Measurements from ENCODE around the gene CACNA1C.

The CACNA1C gene

DNA sequence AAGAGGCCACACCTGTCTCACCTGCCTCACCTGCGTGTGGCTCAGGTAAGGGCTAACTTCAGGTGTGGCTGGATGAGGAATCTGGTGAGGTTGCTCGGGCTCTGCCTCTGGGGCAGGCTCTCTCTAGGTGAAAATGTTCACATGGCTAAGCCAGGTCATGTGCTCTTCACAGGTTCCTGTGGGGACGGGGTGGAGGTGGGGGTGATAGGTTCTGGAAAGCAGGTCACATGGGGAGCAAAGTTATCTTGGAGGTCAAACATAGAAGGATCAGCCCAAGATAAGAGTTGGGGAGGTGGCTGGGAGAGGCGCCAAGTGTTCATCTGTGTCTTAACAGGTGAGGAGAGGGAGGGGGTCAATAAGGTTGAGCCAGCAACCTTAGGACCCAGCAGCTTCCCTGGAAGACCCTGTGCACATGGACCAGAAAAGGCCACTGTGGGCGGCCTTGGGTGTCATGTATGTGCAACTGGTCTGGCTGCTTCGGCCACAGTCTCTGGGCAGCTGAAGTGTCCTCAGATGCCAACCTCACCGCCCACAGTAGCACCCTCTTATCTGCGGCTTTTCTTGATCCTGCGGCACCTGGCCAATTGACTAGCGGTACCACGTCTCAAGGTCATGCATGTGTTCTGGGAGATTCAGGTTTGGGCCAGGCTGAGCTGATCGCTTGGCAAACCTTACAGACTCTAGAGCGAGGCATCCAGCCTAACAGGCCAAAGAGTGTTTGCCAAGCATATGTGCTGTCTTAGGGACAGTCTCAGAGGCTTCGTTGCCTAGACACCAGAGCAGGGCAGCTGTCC is 60.5 kb downstream of the CACNA1C start:
- Histone ChIP-seq H3K4me3 (ENCODE audit: low read length) (no peak overlapping the region), H3K4me1 (ENCODE audit: insufficient read depth, low read length) (no peaks in the 10 kb centered on the region), H3K27me3 (ENCODE audit: insufficient read depth, low read length) (no peaks in the 10 kb centered on the region)

DNA sequence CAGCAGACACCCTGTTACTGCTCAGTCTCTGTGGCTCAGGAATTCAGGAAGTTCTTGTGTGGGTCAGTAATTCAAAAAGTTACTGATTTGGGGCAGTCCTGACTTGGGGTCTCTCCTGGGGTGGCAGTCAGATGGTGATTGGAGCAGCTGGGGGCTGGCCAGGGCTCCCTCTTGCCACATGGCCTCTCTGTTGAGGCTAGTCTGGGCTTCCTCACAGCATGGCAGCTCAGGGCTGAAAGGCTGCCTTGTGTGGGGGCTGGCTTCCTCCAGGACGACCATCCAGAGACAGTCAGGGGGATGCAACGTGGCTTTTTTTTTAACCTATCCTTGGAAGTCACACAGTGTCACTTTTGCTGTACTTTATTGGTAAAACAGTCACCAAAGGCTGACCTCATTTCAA is 61.3 kb downstream of the CACNA1C start:
- no peaks in the 10 kb centered on the region for H3K27me3 ChIP-seq (ENCODE audit: insufficient read depth, low read length)
- H2AFZ ChIP-seq (ENCODE audit: low read depth, low read length): no peak overlapping the region
- H3K4me1 ChIP-seq (ENCODE audit: insufficient read depth, low read length): no peaks in the 10 kb centered on the region
- no peaks in the 10 kb centered on the region for H3K9me3 ChIP-seq (ENCODE audit: low read length)
- no peaks in the 10 kb centered on the region for H3K36me3 ChIP-seq (ENCODE audit: insufficient read depth, low read length)
- H3K4me3 ChIP-seq (ENCODE audit: low read length): no peak overlapping the region

More for the DNA sequence above, 60.5 kb downstream of the CACNA1C start:
- H2AFZ ChIP-seq (ENCODE audit: low read depth, low read length): no peak overlapping the region
- no peaks in the 10 kb centered on the region for H3K9me3 ChIP-seq (ENCODE audit: low read length)
- no peaks in the 10 kb centered on the region for H3K36me3 ChIP-seq (ENCODE audit: insufficient read depth, low read length)

DNA sequence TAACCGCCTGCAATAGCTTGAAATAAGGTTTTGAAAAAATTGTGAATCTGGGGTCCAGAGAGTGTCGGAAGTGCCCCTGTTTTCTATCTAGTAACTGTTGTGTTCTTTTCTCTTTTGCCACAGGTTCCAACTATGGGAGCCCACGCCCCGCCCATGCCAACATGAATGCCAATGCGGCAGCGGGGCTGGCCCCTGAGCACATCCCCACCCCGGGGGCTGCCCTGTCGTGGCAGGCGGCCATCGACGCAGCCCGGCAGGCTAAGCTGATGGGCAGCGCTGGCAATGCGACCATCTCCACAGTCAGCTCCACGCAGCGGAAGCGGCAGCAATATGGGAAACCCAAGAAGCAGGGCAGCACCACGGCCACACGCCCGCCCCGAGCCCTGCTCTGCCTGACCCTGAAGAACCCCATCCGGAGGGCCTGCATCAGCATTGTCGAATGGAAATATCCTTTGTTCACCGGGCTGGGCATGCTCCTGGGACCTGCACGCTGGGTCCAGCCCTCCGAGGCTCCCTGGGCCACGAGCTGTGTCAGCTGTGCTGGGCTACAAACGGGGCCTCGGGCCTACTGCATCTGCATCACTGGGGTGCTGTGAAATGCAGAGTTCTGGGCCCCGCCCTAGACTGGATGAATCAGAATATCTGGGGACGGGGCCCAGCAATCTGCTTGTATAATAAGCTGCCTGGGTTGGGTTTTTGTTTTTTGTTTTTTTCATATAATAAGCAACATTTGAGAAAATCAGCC is 62.5 kb downstream of the CACNA1C start:
- H3K9me3 ChIP-seq (ENCODE audit: low read length): no peaks in the 10 kb centered on the region
- no peaks in the 10 kb centered on the region for H3K36me3 ChIP-seq (ENCODE audit: insufficient read depth, low read length)
- no peaks in the 10 kb centered on the region for H3K27me3 ChIP-seq (ENCODE audit: insufficient read depth, low read length)
- no peak overlapping the region for H2AFZ ChIP-seq (ENCODE audit: low read depth, low read length)
- H3K4me1 ChIP-seq (ENCODE audit: insufficient read depth, low read length): no peaks in the 10 kb centered on the region
- H3K4me3 ChIP-seq (ENCODE audit: low read length): no peak overlapping the region

DNA sequence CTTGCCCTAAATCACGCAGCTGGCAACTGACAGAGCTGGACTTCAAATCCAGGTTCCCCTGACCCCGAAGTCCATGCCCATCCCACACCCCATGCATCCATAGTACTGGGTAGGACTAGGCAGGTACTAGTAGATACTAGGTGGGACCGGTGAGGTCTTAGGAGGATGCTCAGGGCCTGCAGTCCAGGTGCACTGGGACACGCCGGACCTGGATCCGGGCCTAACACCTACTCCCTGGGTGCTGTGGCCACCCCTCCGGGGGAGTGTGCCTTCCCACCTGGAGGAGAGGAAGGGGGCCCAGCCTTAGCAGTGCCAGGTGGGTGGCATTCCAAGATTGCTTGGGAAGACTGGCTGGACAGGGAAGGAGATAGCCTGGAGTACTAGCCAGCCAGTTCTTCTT is 64.8 kb downstream of the CACNA1C start:
- H3K27me3 ChIP-seq (ENCODE audit: insufficient read depth, low read length): peaks cover 5% of the 10 kb centered on the region
- no peaks in the 10 kb centered on the region for H3K9me3 ChIP-seq (ENCODE audit: low read length)
- no peaks in the 10 kb centered on the region for H3K4me1 ChIP-seq (ENCODE audit: insufficient read depth, low read length)
- no peak overlapping the region for H2AFZ ChIP-seq (ENCODE audit: low read depth, low read length)
- no peaks in the 10 kb centered on the region for H3K36me3 ChIP-seq (ENCODE audit: insufficient read depth, low read length)
- no peak overlapping the region for H3K4me3 ChIP-seq (ENCODE audit: low read length)

DNA sequence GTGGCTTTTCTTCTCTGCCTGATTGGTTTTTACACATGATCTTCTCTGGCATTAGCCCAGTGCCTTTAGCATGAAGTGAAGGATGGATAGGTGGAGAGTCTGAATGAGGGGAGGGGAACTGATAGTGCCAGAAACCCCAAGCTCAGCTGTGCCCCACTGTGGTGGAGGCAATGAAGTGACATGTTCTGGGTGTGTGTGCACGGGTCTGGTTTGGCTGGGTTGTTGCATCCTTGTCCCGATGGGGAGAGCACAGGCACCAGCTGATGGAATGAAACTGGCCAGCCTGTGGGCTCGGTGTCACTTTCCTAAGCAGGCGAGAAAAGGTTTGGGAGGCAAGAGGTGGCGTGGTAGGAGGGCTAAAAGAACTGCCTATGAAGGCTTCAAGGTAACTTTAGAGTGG is 65.3 kb downstream of the CACNA1C start:
- no peak overlapping the region for H2AFZ ChIP-seq (ENCODE audit: low read depth, low read length)
- H3K4me1 ChIP-seq (ENCODE audit: insufficient read depth, low read length): no peaks in the 10 kb centered on the region
- no peak overlapping the region for H3K4me3 ChIP-seq (ENCODE audit: low read length)
- H3K9me3 ChIP-seq (ENCODE audit: low read length): no peaks in the 10 kb centered on the region
- H3K36me3 ChIP-seq (ENCODE audit: insufficient read depth, low read length): no peaks in the 10 kb centered on the region
- H3K27me3 ChIP-seq (ENCODE audit: insufficient read depth, low read length): peaks cover 5% of the 10 kb centered on the region

DNA sequence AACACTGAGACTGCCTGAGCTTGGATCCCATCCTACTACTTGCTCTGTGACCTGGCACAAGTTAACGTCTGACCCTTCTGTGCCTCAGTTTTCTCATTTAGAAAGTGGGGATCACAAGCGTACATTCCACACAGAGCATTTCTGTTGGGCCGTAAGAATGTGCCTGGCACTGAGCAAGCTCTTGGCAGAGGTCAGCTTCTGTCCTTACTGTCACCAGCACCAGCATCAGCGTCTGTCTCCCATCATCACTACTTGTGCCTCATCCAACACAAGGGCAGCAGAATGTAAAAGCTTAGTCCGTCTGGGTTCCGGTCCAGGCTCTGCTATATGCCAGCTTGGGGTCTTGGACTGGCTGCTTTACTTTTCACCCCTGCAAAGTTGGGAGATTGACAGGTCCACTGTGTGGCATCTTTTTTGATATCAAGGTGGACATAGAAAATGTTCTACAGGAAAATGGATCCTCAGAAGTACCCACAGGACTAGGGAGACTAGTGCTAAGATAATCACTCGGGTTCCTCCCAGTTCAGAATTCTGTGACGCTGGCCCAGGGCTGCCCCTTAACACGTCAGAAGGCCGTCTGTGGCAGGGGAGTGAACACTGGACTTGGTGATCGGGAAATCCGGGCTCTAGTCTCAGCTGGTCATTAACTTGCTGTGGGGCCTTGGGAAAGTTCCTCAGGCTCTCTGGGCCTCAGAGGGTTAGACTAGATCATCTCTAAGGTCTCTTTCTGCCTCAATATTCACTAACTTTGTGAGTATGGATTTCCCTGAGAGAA is 65.9 kb downstream of the CACNA1C start:
- no peaks in the 10 kb centered on the region for H3K9me3 ChIP-seq (ENCODE audit: low read length)
- H3K4me1 ChIP-seq (ENCODE audit: insufficient read depth, low read length): no peaks in the 10 kb centered on the region
- no peak overlapping the region for H3K4me3 ChIP-seq (ENCODE audit: low read length)

DNA sequence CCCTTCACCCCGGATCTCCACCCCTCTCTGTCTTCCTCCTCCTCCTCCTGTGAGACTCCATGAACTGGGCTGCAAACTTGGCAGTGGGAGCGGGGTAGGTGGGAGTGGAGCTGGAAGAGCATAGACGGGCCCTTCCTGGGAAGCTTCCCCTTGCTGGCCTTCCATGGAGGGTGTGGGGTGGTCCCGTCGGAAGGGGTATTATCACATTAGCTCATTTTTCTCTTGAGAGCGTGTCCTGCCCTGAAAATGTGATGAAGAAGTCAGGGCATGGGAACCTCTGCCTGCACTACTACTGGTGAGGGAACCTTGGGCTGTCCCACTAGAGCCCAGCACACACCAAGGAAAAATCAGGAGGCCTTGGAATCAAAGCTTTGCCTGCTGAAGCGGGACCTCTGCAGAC is 66.5 kb downstream of the CACNA1C start:
- Histone ChIP-seq H3K27me3 (ENCODE audit: insufficient read depth, low read length) (peaks cover 5% of the 10 kb centered on the region), H3K9me3 (ENCODE audit: low read length) (no peaks in the 10 kb centered on the region), H2AFZ (ENCODE audit: low read depth, low read length) (no peak overlapping the region), H3K4me1 (ENCODE audit: insufficient read depth, low read length) (no peaks in the 10 kb centered on the region), H3K4me3 (ENCODE audit: low read length) (no peak overlapping the region), H3K36me3 (ENCODE audit: insufficient read depth, low read length) (no peaks in the 10 kb centered on the region)

More for the DNA sequence above, 65.9 kb downstream of the CACNA1C start:
- Histone ChIP-seq H3K36me3 (ENCODE audit: insufficient read depth, low read length) (no peaks in the 10 kb centered on the region), H3K27me3 (ENCODE audit: insufficient read depth, low read length) (peaks cover 5% of the 10 kb centered on the region), H2AFZ (ENCODE audit: low read depth, low read length) (no peak overlapping the region)

DNA sequence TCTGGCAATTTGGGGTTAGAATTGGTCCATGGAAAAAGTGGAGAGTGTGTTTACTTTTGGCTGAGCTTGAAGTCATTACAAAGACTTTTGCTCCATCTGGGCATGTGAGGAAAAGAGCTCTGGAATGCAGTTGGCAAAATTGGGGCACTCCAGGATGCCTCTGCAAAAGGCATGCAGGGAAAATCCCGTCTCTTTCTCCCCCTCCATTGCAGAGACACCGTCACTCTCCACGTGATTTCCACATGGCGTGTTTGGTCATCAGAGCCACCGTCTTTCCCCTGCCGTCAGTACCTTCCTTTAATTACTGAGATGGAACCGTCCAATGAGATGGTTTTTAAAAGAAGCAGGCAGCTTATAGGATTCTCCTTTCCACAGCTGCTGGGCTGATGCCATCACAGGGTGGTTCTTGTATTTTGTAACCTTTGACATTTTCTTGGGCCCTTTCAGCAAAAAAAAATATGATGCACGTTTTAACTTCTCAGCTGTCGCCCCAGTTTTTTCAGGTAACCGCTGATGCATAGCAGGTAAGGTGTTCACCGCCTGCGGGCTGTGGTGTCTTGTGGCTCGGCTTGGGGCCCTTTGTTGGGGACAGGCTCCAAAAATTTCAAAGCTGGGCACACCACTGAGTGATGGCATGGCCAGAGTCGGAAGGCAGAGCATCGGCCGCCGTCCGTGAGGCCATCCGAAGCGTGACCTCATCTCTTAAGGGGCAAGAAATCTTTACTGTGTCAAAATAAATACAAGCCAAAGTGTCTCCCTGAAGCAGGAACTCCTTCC is 68.4 kb downstream of the CACNA1C start:
- no peaks in the 10 kb centered on the region for H3K9me3 ChIP-seq (ENCODE audit: low read length)
- no peak overlapping the region for H2AFZ ChIP-seq (ENCODE audit: low read depth, low read length)
- H3K27me3 ChIP-seq (ENCODE audit: insufficient read depth, low read length): peaks cover 5% of the 10 kb centered on the region
- no peaks in the 10 kb centered on the region for H3K4me1 ChIP-seq (ENCODE audit: insufficient read depth, low read length)
- no peak overlapping the region for H3K4me3 ChIP-seq (ENCODE audit: low read length)
- no peaks in the 10 kb centered on the region for H3K36me3 ChIP-seq (ENCODE audit: insufficient read depth, low read length)

DNA sequence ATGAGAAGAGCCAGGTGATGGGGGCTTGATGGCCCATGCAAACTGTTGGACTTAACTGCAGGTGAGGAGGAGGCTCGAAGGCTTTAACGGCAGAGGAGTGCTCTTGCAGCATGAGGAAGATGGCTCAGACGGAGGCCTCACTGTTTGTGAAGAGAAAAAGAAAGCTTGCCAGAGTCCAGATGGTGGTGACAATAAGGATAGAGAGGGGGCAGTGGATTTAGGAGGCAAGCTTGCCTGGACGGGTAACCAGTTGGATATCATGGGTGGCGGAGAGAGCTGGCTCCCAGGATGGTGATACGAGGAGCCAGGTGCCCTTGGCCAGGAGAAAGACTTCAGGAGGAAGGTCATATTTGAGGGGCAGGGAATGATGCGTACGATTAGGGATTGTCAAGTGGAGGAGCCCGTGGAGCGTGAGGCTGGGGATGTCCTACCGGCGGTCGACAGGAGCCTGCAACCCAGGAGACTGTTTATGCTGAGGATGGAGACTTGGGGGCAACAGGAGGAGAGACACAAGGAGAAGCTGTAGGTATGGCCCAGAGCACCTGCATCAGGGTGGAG is 71.8 kb downstream of the CACNA1C start:
- Histone ChIP-seq H3K36me3 (ENCODE audit: insufficient read depth, low read length) (no peaks in the 10 kb centered on the region), H2AFZ (ENCODE audit: low read depth, low read length) (no peak overlapping the region), H3K4me3 (ENCODE audit: low read length) (no peak overlapping the region), H3K4me1 (ENCODE audit: insufficient read depth, low read length) (no peaks in the 10 kb centered on the region), H3K27me3 (ENCODE audit: insufficient read depth, low read length) (peaks cover 7% of the 10 kb centered on the region), H3K9me3 (ENCODE audit: low read length) (no peaks in the 10 kb centered on the region)

DNA sequence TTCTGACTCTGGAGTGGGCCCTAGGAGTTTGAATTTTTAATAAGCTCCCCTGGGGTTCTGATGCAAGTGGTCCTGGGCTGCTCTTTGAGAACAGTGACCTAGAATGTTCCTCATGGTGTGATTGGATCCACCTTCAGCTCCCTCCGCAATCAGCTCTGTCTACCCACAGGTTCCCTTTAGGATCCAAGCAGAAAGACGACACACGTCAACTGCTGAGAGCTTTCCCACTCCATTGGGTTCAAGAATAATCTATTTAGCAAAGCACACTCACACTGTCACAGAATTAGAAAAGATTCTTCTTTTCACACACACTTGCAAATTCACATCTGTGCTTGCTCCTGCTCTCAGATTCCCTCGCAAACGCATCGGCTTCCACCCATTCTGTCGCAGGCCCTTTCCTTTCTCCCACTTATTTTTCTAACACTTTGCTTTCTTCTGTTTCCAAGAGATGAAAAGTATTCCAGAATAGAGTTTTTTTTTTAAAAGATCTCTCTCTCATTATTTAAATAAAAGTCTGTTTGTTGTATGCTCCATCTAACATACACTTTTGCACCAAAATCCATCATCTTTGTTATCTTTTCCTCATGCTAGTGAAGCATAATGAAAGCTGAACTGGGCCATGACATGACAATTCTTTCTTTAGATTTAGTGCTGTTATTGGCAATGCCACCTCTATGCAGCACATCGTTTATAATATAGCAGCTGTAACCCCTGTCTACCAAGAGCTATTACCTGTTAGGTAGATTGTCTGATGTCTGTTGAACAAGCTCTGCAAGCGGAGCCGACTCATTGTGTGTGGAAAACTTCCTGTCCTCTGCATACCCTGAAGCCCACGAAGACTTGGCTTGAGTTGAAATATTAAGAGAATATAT is 73.1 kb downstream of the CACNA1C start:
- H3K27me3 ChIP-seq (ENCODE audit: insufficient read depth, low read length): peaks cover 4% of the 10 kb centered on the region
- no peak overlapping the region for H3K4me3 ChIP-seq (ENCODE audit: low read length)
- no peak overlapping the region for H2AFZ ChIP-seq (ENCODE audit: low read depth, low read length)
- no peaks in the 10 kb centered on the region for H3K36me3 ChIP-seq (ENCODE audit: insufficient read depth, low read length)
- H3K4me1 ChIP-seq (ENCODE audit: insufficient read depth, low read length): no peaks in the 10 kb centered on the region
- no peaks in the 10 kb centered on the region for H3K9me3 ChIP-seq (ENCODE audit: low read length)

DNA sequence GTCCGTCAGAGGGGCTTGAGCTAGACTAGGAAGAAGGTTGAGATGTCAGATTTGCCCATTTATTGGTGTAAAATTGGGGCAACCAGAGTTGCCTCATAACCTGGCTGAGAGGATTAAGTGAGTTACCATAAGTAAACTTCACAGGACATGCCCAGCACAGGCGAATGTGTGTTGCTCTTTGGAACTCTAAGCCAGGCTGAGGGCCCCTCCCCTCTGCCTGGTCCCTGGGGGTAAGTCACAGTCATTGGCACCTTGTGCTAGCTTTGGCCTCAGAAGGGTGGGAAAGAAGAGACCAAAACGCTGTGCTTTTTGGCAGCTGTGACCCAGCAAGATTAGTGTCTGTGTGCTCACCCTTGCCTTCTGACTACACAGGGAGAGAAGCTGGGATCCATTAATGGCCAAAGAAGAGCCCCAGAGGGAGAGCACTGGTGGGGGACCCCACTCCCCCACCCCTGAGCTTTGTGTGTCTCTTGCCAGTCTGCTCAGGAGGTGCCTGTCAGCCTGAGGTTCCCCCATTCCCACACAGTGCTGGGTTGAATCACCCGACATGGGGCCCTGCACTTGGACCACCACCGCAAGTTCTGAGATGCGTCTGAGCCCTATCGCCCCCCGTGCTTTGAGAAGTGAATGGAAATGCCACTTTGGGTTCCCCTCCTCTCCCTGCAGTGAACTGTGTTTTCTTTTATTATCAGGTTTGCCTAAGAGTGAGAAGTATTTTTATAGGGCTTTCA is 74.1 kb downstream of the CACNA1C start:
- Histone ChIP-seq H3K36me3 (ENCODE audit: insufficient read depth, low read length) (no peaks in the 10 kb centered on the region), H3K4me1 (ENCODE audit: insufficient read depth, low read length) (no peaks in the 10 kb centered on the region), H3K4me3 (ENCODE audit: low read length) (no peak overlapping the region), H3K9me3 (ENCODE audit: low read length) (no peaks in the 10 kb centered on the region), H2AFZ (ENCODE audit: low read depth, low read length) (no peak overlapping the region), H3K27me3 (ENCODE audit: insufficient read depth, low read length) (peaks cover 3% of the 10 kb centered on the region)

Measured in neuron (in vitro differentiated cells).